HepG2 (cell line): ENCODE results near the gene MYL9. TPM values are rescaled to one million over a fixed set of nuclear protein-coding genes. Genes with fewer than 3 reads are reported as not detected.

Experiments used
- BORCS8-MEF2B ChIP-seq: sonication (generic); formaldehyde crosslinking; IDR thresholded peaks from 2 replicates; pipeline ENCODE4 v1.8.0; 2022; ENCODE audit warnings: mild to moderate bottlenecking, missing genetic modification reagents
- EED ChIP-seq: sonication (generic); formaldehyde crosslinking; IDR thresholded peaks from 2 replicates; pipeline ENCODE4 v1.5.0; 2020; ENCODE audit warnings: mild to moderate bottlenecking, missing genetic modification reagents
- HNF4A ChIP-seq: sonication (generic); formaldehyde crosslinking; IDR thresholded peaks from 2 replicates; pipeline ENCODE4 v1.4.0; 2020; ENCODE audit warnings: missing genetic modification reagents
- SP4 ChIP-seq: sonication (generic); formaldehyde crosslinking; IDR thresholded peaks from 2 replicates; pipeline ENCODE4 v1.8.1; 2023; ENCODE audit warnings: mild to moderate bottlenecking, missing genetic modification reagents
- TFAP4 ChIP-seq: sonication (generic); IDR thresholded peaks from 2 replicates; pipeline ENCODE4 v1.6.1; 2016; ENCODE audit warnings: low read depth, borderline replicate concordance
- ZBTB49 ChIP-seq: sonication (generic); formaldehyde crosslinking; IDR thresholded peaks from 2 replicates; pipeline ENCODE4 v1.4.0; 2020; ENCODE audit warnings: missing genetic modification reagents, borderline replicate concordance
- ZNF720 ChIP-seq: sonication (generic); formaldehyde crosslinking; IDR thresholded peaks from 2 replicates; pipeline ENCODE4 v1.4.0; 2020; ENCODE audit warnings: missing genetic modification reagents
- ZNF790 ChIP-seq: sonication (generic); formaldehyde crosslinking; IDR thresholded peaks from 2 replicates; pipeline ENCODE4 v1.8.0; 2022; ENCODE audit warnings: missing genetic modification reagents, mild to moderate bottlenecking, borderline replicate concordance
- ZNF792 ChIP-seq: IDR thresholded peaks from 2 replicates; pipeline ENCODE4 v1.6.1; 2016
- ZNF891 ChIP-seq: sonication (generic); formaldehyde crosslinking; IDR thresholded peaks from 2 replicates; pipeline ENCODE4 v1.5.0; 2020; ENCODE audit warnings: mild to moderate bottlenecking, missing genetic modification reagents
- polyA plus RNA-seq, 8 experiments: library from polyadenylated mRNA; depleted of rRNA in 3 of 8; stranded (reverse) in 7 of 8; unstranded in 1 of 8; fragments of >200 nt; fragmentation: Illumina TruSeq in 4 of 8; extraction: Trizol in 4 of 8; gene quantifications; 2 replicates each; pipeline versions ENCODE4 v1.2.1 to v1.2.3, GENCODE V29; 2011 to 2016; ENCODE audit warnings: low read depth in 4 of 8, missing spikeins in 1 of 8, mixed read lengths in 1 of 8; ENCODE audit not compliant: insufficient read depth in 1 of 8
- total RNA-seq, 5 experiments: library from RNA; depleted of rRNA; stranded (reverse); fragments of >200 nt; fragmentation: Illumina TruSeq; extraction: Trizol; gene quantifications; 2 replicates each; pipeline ENCODE4 v1.2.3, GENCODE V29; 2016; ENCODE audit warnings: low read depth in 1 of 5
- TF ChIP-seq, protein P1 (sequence below): sonication (generic); formaldehyde crosslinking; IDR thresholded peaks from 2 replicates; pipeline ENCODE4 v1.5.1; 2020; ENCODE audit warnings: mild to moderate bottlenecking, missing genetic modification reagents, moderate library complexity
- TF ChIP-seq, protein P2 (sequence below): sonication (generic); formaldehyde crosslinking; IDR thresholded peaks from 2 replicates; pipeline ENCODE4 v1.4.0; 2020; ENCODE audit warnings: missing genetic modification reagents

Gene MYL9
- total and polyA plus RNA-seq, 2 of the 13 experiments (the other 11 are each of a cell fraction or from before 2014, with no cell fraction given), result 0.87 to 2.2 TPM

- TF ChIP-seq, protein P1, sequence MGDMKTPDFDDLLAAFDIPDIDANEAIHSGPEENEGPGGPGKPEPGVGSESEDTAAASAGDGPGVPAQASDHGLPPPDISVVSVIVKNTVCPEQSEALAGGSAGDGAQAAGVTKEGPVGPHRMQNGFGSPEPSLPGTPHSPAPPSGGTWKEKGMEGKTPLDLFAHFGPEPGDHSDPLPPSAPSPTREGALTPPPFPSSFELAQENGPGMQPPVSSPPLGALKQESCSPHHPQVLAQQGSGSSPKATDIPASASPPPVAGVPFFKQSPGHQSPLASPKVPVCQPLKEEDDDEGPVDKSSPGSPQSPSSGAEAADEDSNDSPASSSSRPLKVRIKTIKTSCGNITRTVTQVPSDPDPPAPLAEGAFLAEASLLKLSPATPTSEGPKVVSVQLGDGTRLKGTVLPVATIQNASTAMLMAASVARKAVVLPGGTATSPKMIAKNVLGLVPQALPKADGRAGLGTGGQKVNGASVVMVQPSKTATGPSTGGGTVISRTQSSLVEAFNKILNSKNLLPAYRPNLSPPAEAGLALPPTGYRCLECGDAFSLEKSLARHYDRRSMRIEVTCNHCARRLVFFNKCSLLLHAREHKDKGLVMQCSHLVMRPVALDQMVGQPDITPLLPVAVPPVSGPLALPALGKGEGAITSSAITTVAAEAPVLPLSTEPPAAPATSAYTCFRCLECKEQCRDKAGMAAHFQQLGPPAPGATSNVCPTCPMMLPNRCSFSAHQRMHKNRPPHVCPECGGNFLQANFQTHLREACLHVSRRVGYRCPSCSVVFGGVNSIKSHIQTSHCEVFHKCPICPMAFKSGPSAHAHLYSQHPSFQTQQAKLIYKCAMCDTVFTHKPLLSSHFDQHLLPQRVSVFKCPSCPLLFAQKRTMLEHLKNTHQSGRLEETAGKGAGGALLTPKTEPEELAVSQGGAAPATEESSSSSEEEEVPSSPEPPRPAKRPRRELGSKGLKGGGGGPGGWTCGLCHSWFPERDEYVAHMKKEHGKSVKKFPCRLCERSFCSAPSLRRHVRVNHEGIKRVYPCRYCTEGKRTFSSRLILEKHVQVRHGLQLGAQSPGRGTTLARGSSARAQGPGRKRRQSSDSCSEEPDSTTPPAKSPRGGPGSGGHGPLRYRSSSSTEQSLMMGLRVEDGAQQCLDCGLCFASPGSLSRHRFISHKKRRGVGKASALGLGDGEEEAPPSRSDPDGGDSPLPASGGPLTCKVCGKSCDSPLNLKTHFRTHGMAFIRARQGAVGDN (CRISPR knock-in tag), result peak; percentile 34; the same call in 1 of the 2 replicates
- 0 out of 2 replicates have a peak, but pooled peaks have one; percentile 43 for TF ChIP-seq SP4
- 0 out of 2 replicates have a peak, but pooled peaks have one; percentile 2 for TF ChIP-seq ZBTB49
- peak; percentile 57; the same call in 1 of the 2 replicates for TF ChIP-seq ZNF891 (CRISPR knock-in tag)
- TF ChIP-seq, protein P2, sequence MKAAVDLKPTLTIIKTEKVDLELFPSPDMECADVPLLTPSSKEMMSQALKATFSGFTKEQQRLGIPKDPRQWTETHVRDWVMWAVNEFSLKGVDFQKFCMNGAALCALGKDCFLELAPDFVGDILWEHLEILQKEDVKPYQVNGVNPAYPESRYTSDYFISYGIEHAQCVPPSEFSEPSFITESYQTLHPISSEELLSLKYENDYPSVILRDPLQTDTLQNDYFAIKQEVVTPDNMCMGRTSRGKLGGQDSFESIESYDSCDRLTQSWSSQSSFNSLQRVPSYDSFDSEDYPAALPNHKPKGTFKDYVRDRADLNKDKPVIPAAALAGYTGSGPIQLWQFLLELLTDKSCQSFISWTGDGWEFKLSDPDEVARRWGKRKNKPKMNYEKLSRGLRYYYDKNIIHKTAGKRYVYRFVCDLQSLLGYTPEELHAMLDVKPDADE (CRISPR knock-in tag), result no peak
- 0 out of 2 replicates have a peak, but pooled peaks have one; percentile 40 for TF ChIP-seq BORCS8-MEF2B
- TF ChIP-seq ZNF720, result no peak
- 0 out of 2 replicates have a peak, but pooled peaks have one; percentile 21 for TF ChIP-seq ZNF792 (CRISPR knock-in tag)
- TF ChIP-seq EED, result peak; percentile 66; the same call in 1 of the 2 replicates
- TF ChIP-seq ZNF790 (CRISPR knock-in tag), result no peak
- peak; percentile 73 for TF ChIP-seq HNF4A (CRISPR knock-in tag)
- peak; percentile 86; the same call in 1 of the 2 replicates for TF ChIP-seq TFAP4
Observed at GRCh38 chr20:36543184-36544133, 2.1 kb downstream of the MYL9 start (continued).
